Caki2 (cell line): Measurements from ENCODE around the gene SMIM23. TPM values are rescaled to one million over a fixed set of nuclear protein-coding genes. Genes with fewer than 3 reads are reported as not detected.
A peak's percentile ranks its signal among the peaks of the same experiment; 100 is the strongest.

Experiments
- DNase-seq: peaks from one replicate; pipeline ENCODE4 v3.0.0-alpha.2; 2015; ENCODE audit warnings: low read depth
- in situ Hi-C: cut with HindIII; loops from 2 replicates; pipeline ENCODE4 v1.10.0; 2016; ENCODE audit warnings: low sequenced_read_pairs, low pct_unique_long_range_greater_than_20kb, mixed read lengths
- total RNA-seq: library from RNA; depleted of rRNA; stranded (reverse); fragments of >200 nt; shearing (Covaris generic); gene quantifications from 2 replicates; pipeline ENCODE4 v1.2.3, GENCODE V29; 2014; ENCODE audit warnings: low replicate concordance; rRNA removed

Gene SMIM23
- total RNA-seq = not detected in 2 replicates

GRCh38 chr5:171785517-171785916 is at the start of gene SMIM23:
TSS of gene SMIM23 (plus strand) at chr5:171785817. CDS start at chr5:171785872, 55 bp downstream.
- in situ Hi-C loops = no loop called here
- no peak for DNase-seq

- in situ Hi-C loops = no loop called here
- no peak for DNase-seq
Measured at GRCh38 chr5:171736976-171737891, 48.4 kb upstream of the SMIM23 start.

- in situ Hi-C loops = no loop called here
- DNase-seq = no peak
Measured at GRCh38 chr5:171738501-171738900, 47.1 kb upstream of the SMIM23 start.

- no peak for DNase-seq
- in situ Hi-C loops = no loop called here
Measured at GRCh38 chr5:171739271-171739670, 46.3 kb upstream of the SMIM23 start.

GRCh38 chr5:171743436-171744076 is 42.1 kb upstream of the SMIM23 start:
- in situ Hi-C loops = no loop called here
- DNase-seq = no peak

DNA sequence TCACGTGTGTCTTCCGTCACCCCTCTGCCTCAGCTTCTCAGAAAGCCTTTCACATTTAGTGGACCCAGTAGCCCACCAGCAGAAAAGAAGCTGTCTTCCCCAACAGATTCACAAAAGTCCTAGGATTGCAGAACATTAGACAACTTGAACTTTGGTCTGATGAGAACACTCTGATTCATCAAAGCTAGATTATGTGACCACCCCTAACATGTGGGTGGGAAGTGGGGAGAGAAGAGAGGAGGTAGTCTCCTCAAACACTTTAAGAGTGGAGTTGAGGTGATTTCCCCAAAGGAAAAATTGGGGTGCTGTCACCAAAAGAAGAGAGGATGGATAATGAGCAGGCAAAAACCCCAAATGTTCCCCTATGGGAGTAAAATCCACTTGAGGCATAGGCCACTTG is 41.4 kb upstream of the SMIM23 start:
- in situ Hi-C loops = no loop called here
- DNase-seq = no peak

DNA sequence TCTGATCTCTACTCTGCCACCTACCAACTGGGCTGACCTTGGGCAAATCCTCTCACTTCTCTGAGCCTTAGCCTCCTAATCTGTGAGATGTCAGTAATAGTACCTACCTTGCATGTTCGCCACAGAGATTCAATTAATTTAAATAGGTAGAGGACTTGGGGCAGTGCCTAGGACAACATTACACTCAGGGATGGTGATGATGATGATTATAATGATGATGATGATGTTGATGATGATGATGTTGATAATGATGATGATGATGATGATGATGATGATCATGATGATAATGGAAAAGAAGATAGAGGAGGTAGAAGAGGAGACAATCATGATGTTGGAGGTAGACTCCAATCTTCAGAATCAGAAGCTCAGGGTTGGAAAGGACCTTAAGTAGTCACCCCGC is 40.7 kb upstream of the SMIM23 start:
- no peak for DNase-seq
- in situ Hi-C loops = no loop called here

- DNase-seq = peak; percentile 58
- in situ Hi-C loops = no loop called here
Measured at GRCh38 chr5:171745602-171746001, 40.0 kb upstream of the SMIM23 start.

GRCh38 chr5:171747061-171747859 is 38.4 kb upstream of the SMIM23 start:
- no peak for DNase-seq
- in situ Hi-C loops = no loop called here

DNA sequence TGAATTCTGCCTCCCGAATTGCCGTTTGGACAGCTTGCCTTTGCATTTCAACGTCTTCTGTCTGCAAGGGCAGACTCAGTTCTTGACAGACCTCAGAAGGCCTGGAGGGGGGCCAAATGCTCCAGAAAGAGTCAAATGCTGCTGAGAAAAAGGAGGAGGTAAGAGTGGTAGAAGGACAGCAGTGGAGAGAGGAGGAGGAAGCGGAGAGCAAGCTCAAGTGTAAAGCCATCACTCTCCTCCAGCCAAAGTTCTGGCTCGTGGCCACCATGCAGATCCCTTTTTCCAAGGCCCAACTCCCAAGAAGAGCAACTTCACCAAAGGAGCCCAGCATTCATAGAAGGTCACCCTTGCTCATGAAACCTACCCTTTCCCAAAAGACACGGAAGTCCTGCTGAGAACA is 36.9 kb upstream of the SMIM23 start:
- no peak for DNase-seq
- in situ Hi-C loops = no loop called here

- DNase-seq = no peak
- in situ Hi-C loops = no loop called here
Measured at GRCh38 chr5:171749365-171749764, 36.3 kb upstream of the SMIM23 start.

- DNase-seq = peak; percentile 9
- in situ Hi-C loops = no loop called here
Measured at GRCh38 chr5:171750311-171750788, 35.3 kb upstream of the SMIM23 start.

DNA sequence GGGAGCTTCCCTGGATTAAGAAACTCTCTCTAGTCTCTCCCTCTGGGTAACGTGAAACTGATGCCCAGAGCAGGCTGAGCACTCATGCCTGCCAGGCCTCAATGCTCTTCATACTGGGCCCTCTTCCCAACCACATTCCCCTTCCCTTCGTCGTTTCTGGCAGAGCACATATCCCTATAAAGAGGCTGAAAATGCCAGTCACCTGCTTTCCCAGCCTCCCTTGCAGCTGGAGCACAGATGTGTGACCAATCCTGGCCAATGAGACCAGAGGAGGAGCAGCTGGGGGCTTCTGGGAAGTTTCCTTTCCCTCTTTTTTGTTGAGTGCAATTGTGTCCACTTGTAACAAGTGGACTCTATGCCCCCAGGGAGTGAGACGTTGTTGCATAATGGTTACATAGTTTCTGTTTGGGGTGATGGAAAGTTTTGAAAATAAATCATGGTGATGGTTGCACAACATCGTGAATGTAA is 30.2 kb upstream of the SMIM23 start:
- no peak for DNase-seq
- in situ Hi-C loops = no loop called here

- peak; percentile 80 for DNase-seq
- in situ Hi-C loops = no loop called here
Measured at GRCh38 chr5:171757853-171758535, 27.6 kb upstream of the SMIM23 start.

DNA sequence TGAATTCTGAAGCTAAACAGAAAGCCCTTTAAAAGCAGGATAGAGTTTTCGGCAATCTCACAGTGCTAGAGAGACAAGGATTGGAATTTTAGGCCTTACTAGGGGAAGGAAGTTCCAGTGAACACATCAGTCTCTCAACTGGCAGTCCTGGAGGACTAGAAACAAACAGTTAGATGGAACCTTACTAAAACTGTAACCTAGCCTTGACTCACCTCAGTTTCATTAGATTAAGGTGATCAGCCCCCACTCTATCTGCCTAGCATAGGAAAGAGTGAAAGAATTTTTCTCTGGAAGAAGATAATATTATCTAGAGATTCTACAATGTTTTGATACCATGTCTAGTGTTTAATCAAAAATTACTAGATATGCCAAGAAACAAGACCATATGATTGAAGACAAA is 25.8 kb upstream of the SMIM23 start:
- no peak for DNase-seq
- in situ Hi-C loops = no loop called here

DNA sequence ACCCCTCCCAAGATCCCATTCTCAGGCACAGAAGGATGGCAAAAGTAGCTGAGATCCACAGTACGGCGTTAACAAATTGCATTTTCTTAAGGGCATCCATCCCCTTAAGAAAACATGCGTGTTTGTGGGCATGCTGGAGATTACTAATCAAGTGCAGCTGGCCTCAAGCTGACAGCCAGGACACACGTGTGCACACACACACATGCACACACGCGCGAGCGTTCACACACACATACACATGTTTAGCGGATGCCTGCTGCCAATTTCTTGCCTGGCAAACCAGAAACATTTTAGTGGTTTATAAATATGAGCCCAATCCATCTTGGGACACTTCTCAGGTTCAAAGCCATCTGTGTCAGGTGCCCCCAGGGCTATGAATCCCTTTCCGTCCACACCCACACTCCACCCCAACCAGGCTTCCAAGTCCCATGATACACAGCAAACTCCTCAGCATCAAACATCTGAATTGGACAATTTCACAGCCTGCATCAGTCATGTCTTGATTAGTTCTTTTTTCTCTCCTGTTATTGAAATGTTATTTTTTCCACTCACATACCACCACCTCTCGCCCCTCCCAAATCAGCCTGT is 23.5 kb upstream of the SMIM23 start:
- no peak for DNase-seq
- in situ Hi-C loops = no loop called here

DNA sequence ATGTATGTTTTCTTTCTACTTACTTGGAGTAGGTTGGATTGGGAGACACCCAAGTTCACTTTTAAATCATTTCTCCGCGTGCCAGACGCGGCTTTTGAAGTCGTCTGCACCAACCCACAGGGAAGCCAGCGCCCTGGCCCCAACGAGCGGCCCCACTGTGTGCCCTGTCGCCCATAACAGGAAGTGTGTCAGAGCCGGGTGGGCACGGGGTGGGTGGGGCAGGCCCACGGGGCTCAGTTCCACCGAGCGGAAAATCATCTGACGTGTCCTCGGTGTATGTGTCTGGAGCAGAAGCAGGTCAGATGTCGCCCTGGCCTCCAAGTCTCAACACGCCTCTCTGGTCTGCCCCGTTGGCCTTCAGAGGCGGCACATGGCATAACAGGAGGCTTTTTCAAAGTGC is 22.7 kb upstream of the SMIM23 start:
- DNase-seq = no peak
- in situ Hi-C loops = no loop called here

DNA sequence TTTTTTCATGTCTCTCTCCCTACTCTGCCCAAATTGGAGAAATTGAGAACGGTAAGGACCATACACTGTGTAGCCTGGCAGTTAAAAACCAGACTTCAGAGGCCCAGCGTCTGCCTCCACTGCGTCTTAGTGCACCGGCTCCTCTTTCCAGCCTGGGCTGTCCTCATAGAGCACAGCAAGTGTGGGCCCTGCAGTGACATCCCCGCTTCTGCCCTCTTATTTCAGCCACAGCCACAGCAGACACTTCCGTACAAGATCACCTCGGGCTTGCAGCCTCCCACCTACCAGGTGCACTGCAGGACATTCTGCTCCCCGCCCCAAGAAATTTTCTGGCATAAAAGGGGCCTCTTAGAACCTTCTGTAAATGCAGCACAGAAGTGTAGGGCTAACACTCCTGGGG is 21.4 kb upstream of the SMIM23 start:
- in situ Hi-C loops = no loop called here
- no peak for DNase-seq
